Parathyroid adenoma (tissue), 2 donors: ENCODE measurements around the gene ARMC10.
"Not testable (repeated sequence)": the region's sequence is repeated elsewhere in the genome, so short reads cannot be mapped to it uniquely, and the experiment has no call there.

ENCODE experiments used
- H2AFZ ChIP-seq: fragments of 300-600 bp; sonication (generic); one replicate; pipeline ENCODE4 v1.7.0; 2017; ENCODE audit warnings: antibody characterized with exemption, mild to moderate bottlenecking
- H3K27ac ChIP-seq: fragments of 300-600 bp; sonication (generic); one replicate; pipeline ENCODE4 v1.7.0; 2017
- H3K27me3 ChIP-seq: fragments of 300-600 bp; sonication (generic); one replicate; pipeline ENCODE4 v1.7.0; 2017; ENCODE audit warnings: low read length; ENCODE audit not compliant: control insufficient read depth, insufficient read depth
- H3K36me3 ChIP-seq: fragments of 300-600 bp; sonication (generic); one replicate; pipeline ENCODE4 v1.7.0; 2017; ENCODE audit warnings: low read length; ENCODE audit not compliant: control insufficient read depth, insufficient read depth
- H3K4me1 ChIP-seq: fragments of 300-600 bp; sonication (generic); one replicate; pipeline ENCODE4 v1.7.0; 2017; ENCODE audit warnings: control low read depth
- H3K4me2 ChIP-seq: fragments of 300-600 bp; sonication (generic); one replicate; pipeline ENCODE4 v1.7.0; 2017; ENCODE audit warnings: low read length
- H3K4me3 ChIP-seq: fragments of 300-600 bp; sonication (generic); one replicate; pipeline ENCODE4 v1.7.0; 2017; ENCODE audit warnings: low read depth, low read length
- H3K79me2 ChIP-seq: fragments of 300-600 bp; sonication (generic); one replicate; pipeline ENCODE4 v1.7.0; 2017; ENCODE audit warnings: control low read depth
- H3K9ac ChIP-seq: fragments of 300-600 bp; sonication (generic); one replicate; pipeline ENCODE4 v1.7.0; 2017; ENCODE audit warnings: mild to moderate bottlenecking
- H3K9me3 ChIP-seq: fragments of 300-600 bp; sonication (generic); one replicate; pipeline ENCODE4 v1.7.0; 2017; ENCODE audit warnings: low read length; ENCODE audit not compliant: control insufficient read depth
- CTCF ChIP-seq: fragments of 300-600 bp; sonication (generic); IDR thresholded peaks from one replicate; pipeline ENCODE4 v1.7.0; 2017; ENCODE audit warnings: antibody characterized with exemption, mild to moderate bottlenecking
- donor health status: primary hyperparathyroidism.

The ARMC10 gene

GRCh38 chr7:103076764-103077163, 1.8 kb downstream of the ARMC10 start:
- peaks cover 11% of the 10 kb centered on the region for H3K4me1 ChIP-seq
- no peaks in the 10 kb centered on the region for H3K9me3 ChIP-seq
- no peaks in the 10 kb centered on the region for H3K27me3 ChIP-seq
- H3K27ac ChIP-seq: no peak overlapping the region
- no peak for TF ChIP-seq CTCF
- H3K9ac ChIP-seq: no peak overlapping the region
- H2AFZ ChIP-seq: no peak overlapping the region
- H3K36me3 ChIP-seq: no peaks in the 10 kb centered on the region
- H3K4me3 ChIP-seq: no peak overlapping the region
- H3K79me2 ChIP-seq: peaks cover 36% of the 10 kb centered on the region
- H3K4me2 ChIP-seq: no peak overlapping the region

GRCh38 chr7:103077318-103077717, 2.4 kb downstream of the ARMC10 start:
- Histone ChIP-seq H3K36me3 (no peaks in the 10 kb centered on the region), H3K79me2 (peaks cover 36% of the 10 kb centered on the region), H3K4me3 (no peak overlapping the region), H3K9me3 (no peaks in the 10 kb centered on the region), H3K27me3 (no peaks in the 10 kb centered on the region), H3K4me1 (peaks cover 11% of the 10 kb centered on the region), H3K4me2 (no peak overlapping the region), H3K9ac (no peak overlapping the region), H3K27ac (no peak overlapping the region), H2AFZ (no peak overlapping the region)
- no peak for TF ChIP-seq CTCF

- not testable (repeated sequence) for H3K9ac ChIP-seq, H3K36me3 ChIP-seq, H3K4me3 ChIP-seq, H2AFZ ChIP-seq, H3K27ac ChIP-seq, H3K9me3 ChIP-seq, H3K27me3 ChIP-seq, H3K4me2 ChIP-seq
- Histone ChIP-seq H3K4me1 (peaks cover 11% of the 10 kb centered on the region), H3K79me2 (peaks cover 39% of the 10 kb centered on the region)
Observed at GRCh38 chr7:103078226-103078625, 3.3 kb downstream of the ARMC10 start.

- H3K79me2 ChIP-seq: peaks cover 41% of the 10 kb centered on the region
- no peak overlapping the region for H3K9ac ChIP-seq
- H3K27me3 ChIP-seq: no peaks in the 10 kb centered on the region
- H3K9me3 ChIP-seq: no peaks in the 10 kb centered on the region
- no peak overlapping the region for H3K4me2 ChIP-seq
- H2AFZ ChIP-seq: no peak overlapping the region
- peaks cover 8% of the 10 kb centered on the region for H3K4me1 ChIP-seq
- H3K36me3 ChIP-seq: no peaks in the 10 kb centered on the region
- H3K27ac ChIP-seq: no peak overlapping the region
- H3K4me3 ChIP-seq: no peak overlapping the region
- no peak for TF ChIP-seq CTCF
Observed at GRCh38 chr7:103079836-103080235, 4.9 kb downstream of the ARMC10 start.

- Histone ChIP-seq H3K9ac (no peak overlapping the region), H3K9me3 (no peaks in the 10 kb centered on the region), H2AFZ (no peak overlapping the region), H3K79me2 (peaks cover 36% of the 10 kb centered on the region), H3K36me3 (no peaks in the 10 kb centered on the region), H3K27me3 (no peaks in the 10 kb centered on the region), H3K4me2 (no peak overlapping the region), H3K4me1 (peaks cover 4% of the 10 kb centered on the region), H3K27ac (no peak overlapping the region), H3K4me3 (no peak overlapping the region)
- TF ChIP-seq CTCF: no peak
Observed at GRCh38 chr7:103080923-103081322, 6.0 kb downstream of the ARMC10 start.
